Duodenal mucosa (tissue), 2 donors: ENCODE measurements around the gene ACBD3.
A peak's percentile ranks its signal among the peaks of the same experiment; 100 is the strongest.

Experiments used
- H3K27ac ChIP-seq: one replicate; pipeline ENCODE4 v1.7.0; 2013; ENCODE audit warnings: low read depth, low read length
- H3K27me3 ChIP-seq, 2 donors: one replicate each; pipeline ENCODE4 v1.7.0; 2013; ENCODE audit warnings: low read length in 2 of 2, control low read depth in 1 of 2; ENCODE audit not compliant: insufficient read depth in 2 of 2, control insufficient read depth in 1 of 2
- H3K36me3 ChIP-seq, 2 donors: one replicate each; pipeline ENCODE4 v1.7.0; 2013; ENCODE audit warnings: low read length in 2 of 2, control low read depth in 1 of 2; ENCODE audit not compliant: insufficient read depth in 2 of 2, control insufficient read depth in 1 of 2
- H3K4me1 ChIP-seq, 2 donors: one replicate each; pipeline ENCODE4 v1.7.0; 2013; ENCODE audit warnings: low read length in 2 of 2, control low read depth in 1 of 2; ENCODE audit not compliant: insufficient read depth in 2 of 2, control insufficient read depth in 1 of 2
- H3K4me3 ChIP-seq, 2 donors: one replicate each; pipeline ENCODE4 v1.7.0; 2013; ENCODE audit warnings: low read length in 2 of 2, low read depth in 1 of 2
- H3K9ac ChIP-seq, 2 donors: one replicate each; pipeline ENCODE4 v1.7.0; 2013; ENCODE audit warnings: low read length in 2 of 2, low read depth in 1 of 2
- H3K9me3 ChIP-seq, 2 donors: one replicate each; pipeline ENCODE4 v1.7.0; 2013; ENCODE audit warnings: low read length in 2 of 2, control low read depth in 1 of 2; ENCODE audit not compliant: control insufficient read depth in 1 of 2

ACBD3 gene

DNA sequence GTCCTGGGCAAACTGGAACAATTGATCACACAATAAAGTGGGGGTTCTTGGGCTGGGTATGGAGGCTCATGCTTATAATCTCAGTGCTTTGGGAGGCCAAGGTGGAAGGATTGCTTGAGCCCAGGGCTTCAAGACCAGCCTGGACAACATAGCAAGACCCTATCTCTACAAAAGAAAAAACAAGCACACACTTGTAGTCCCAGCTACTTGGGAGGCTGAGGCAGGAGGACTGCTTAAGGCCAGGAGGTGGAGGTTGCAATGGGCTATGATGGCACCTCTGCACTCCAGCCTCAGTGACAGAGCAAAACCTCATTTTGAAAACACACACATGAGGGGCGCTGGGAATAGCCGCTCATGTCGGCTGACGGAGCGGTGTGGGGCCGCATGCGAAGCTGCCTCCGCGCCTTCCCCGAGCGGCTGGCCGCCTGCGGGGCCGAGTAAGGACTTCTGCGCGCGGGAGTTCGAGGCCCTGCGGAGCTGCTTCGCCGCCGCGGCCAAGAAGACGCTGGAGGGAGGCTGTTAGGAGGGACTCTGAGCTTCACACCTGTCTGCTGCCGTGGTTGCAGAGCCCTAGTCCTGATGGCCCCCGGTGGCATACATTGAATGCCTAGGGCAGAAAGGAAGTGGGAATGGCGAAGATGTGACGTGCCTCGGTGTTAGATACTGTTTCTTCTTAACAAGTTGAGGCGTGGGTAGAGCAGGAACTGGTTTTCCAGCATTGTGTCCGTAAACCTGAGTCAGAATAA, 59.5 kb downstream of the ACBD3 start:
- Histone ChIP-seq H3K27me3 (no peaks in the 10 kb centered on the region), H3K9me3 (no peaks in the 10 kb centered on the region), H3K36me3 (no peaks in the 10 kb centered on the region), H3K9ac (peak overlapping the region; percentile 38 to 41), H3K27ac (peak overlapping the region; percentile 78), H3K4me3 (peak overlapping the region; percentile 36 to 41), H3K4me1 (peaks cover 44 to 48% of the 10 kb centered on the region in 2 donors)

DNA sequence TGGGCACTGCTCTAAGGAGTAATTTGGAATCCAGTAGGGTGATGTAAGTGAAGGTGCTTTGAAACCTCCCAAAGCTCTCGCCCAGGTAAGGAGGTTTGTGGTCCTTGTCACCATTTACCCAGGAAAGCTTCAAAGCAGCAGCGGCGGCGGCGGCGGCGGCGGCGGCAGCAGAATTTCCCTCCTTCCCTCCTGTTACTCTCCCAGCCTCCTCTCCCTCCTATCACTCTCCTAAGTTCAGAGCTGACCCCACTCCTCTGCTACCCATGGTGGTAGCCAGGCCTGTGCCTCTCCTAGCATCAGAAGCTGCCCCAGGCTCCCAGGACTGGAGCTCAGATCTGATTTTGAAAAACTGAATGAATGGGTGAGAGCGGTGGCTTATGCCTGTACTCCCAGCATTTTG, 60.7 kb downstream of the ACBD3 start:
- Histone ChIP-seq H3K9ac (no peak overlapping the region), H3K4me1 (peaks cover 48 to 49% of the 10 kb centered on the region in 2 donors), H3K9me3 (no peaks in the 10 kb centered on the region), H3K27me3 (no peaks in the 10 kb centered on the region), H3K4me3 (no peak overlapping the region), H3K27ac (no peak overlapping the region), H3K36me3 (no peaks in the 10 kb centered on the region)

DNA sequence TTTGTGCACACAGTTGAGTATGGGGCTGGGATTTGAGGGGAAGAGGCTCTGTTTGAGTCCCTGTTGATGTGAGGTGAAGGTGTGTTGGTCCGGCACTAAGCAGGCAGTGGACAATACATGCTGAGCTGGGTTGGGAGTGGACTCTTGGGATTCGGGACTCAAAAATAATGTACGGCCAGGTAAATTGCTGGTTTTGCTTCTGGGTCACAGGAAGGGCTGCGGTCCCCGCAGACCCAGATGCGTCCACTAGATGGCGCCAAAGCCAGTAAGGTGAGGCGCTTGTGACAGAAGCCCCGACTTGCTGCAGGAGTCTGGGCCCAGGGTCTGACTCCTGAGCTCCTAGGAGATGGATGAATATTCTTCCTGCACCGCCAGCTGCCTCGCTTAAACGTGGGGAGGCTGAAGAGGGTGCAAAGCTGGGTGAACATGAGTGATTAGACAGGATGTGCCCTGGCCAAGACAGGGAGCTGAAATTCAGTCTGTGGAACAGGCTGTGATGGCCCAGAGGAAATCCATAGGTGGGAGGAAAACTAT, 61.4 kb downstream of the ACBD3 start:
- H3K4me3 ChIP-seq, result peak overlapping the region; percentile 25 to 48
- no peak overlapping the region for H3K27ac ChIP-seq
- no peaks in the 10 kb centered on the region for H3K36me3 ChIP-seq
- no peaks in the 10 kb centered on the region for H3K9me3 ChIP-seq
- H3K4me1 ChIP-seq, result peaks cover 48 to 49% of the 10 kb centered on the region in 2 donors
- no peaks in the 10 kb centered on the region for H3K27me3 ChIP-seq
- H3K9ac ChIP-seq, result peak overlapping the region; percentile 13 to 53

DNA sequence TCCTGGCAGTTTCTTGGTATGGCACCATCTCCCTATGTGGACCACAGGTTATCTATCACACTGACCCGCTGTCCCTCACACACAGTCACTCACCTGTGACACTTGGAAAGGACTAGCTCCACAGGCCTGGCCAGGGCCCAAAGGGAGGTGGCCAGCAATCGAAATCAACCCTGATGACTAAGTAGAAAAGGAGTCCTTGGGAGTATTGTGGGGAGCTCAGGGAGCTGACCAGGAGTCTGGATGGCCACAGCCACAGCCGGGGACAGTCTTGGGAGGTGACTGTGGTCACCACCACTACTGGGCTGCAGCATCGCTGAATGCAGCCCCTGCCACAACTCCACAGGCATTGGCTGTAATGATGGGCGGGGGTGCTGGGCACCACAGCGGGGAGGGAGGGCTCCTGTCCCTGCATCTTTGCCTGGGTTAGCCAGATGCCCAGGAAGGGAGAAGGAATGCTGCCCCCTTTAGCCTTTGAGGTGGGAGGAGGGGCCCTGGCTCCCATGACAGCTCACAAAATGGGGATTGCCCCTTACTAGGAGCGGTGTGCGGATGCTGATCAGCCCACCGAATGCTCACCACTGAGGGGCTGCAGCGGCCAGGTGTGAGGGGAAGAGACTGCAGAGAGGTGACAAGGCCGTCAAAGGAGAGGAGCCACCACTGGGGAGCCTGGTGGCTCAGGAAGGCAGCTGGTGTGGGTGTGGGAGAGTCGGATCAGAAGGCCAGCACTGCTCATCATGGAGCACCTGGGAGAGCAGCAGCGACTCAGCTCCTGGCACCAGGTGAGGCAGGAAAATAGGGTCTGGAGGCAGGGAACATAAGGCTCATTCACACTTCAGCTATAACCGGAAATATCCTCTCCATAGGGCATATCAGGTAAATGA, 62.7 kb downstream of the ACBD3 start:
- Histone ChIP-seq H3K4me3 (peak overlapping the region in 1 of 2 donors; percentile 13), H3K9ac (peak overlapping the region; percentile 47 to 65), H3K9me3 (no peaks in the 10 kb centered on the region), H3K27ac (peak overlapping the region; percentile 80), H3K36me3 (no peaks in the 10 kb centered on the region), H3K27me3 (no peaks in the 10 kb centered on the region), H3K4me1 (peaks cover 47 to 48% of the 10 kb centered on the region in 2 donors)

DNA sequence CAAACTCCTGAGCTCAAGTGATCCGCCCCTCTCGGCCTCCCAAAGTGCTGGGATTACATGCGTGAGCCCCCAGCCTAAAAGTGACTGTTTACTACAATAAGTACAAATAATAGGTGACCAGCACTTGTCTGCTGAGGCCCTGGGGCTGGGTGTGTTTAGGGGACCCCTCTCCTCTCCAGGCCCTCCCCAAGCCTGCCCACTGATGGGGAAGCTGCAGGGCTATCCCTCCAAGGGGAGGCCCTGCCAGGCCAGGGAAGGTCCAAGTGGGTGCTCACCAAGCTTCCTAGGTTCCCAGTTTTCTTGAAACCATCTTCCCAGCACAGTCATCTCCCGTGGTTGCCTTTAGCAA, 63.4 kb downstream of the ACBD3 start:
- no peaks in the 10 kb centered on the region for H3K27me3 ChIP-seq
- no peaks in the 10 kb centered on the region for H3K36me3 ChIP-seq
- H3K4me1 ChIP-seq, result peaks cover 40 to 41% of the 10 kb centered on the region in 2 donors
- peak overlapping the region; percentile 80 for H3K27ac ChIP-seq
- no peaks in the 10 kb centered on the region for H3K9me3 ChIP-seq
- H3K9ac ChIP-seq, result peak overlapping the region in 1 of 2 donors; percentile 65
- peak overlapping the region in 1 of 2 donors; percentile 13 for H3K4me3 ChIP-seq

DNA sequence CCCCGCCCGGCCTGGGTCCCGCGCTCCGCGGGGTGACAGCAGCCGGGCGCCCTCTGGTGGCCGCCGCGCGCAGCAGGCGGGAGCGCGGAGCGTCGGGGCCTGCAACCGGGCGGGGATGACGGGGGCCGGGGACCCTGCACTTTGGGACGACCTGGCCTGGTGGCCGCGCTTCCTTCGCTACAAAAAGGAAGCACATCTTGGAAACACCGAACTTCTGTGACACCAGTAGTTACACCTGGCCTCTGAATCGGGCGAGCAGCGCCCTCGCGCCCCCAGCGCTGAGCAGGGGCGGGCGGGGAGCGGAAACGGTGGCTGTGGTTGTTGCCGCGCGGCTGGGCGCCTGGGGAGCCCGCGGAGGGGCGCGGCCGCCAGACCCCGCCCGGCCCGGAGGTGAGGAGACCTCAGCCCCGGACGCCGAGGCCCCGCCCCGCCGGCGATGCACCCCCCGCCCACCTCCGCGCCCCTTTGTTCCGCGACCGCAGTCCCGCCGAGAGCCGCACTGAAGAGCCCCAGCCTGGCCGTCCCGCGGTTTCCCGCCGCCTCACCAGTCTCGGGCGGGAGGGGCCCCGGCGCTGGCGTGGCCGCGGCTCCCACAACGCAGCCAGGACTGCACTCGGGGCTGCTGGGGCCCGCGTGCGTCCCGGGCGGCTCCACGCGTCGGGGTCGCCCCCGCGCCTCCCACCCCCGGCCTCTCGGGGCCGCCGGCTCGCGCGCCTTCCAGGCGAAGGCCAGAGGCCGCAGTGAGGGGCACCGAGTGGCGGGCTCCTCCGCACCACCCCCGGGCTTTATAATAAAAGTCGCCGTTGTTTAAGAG, 64.7 kb downstream of the ACBD3 start:
- Histone ChIP-seq H3K36me3 (no peaks in the 10 kb centered on the region), H3K27me3 (no peaks in the 10 kb centered on the region), H3K9ac (peak overlapping the region; percentile 65 to 76), H3K4me1 (peaks cover 31 to 34% of the 10 kb centered on the region in 2 donors), H3K4me3 (peak overlapping the region; percentile 73 to 75), H3K27ac (peak overlapping the region; percentile 90), H3K9me3 (no peaks in the 10 kb centered on the region)

DNA sequence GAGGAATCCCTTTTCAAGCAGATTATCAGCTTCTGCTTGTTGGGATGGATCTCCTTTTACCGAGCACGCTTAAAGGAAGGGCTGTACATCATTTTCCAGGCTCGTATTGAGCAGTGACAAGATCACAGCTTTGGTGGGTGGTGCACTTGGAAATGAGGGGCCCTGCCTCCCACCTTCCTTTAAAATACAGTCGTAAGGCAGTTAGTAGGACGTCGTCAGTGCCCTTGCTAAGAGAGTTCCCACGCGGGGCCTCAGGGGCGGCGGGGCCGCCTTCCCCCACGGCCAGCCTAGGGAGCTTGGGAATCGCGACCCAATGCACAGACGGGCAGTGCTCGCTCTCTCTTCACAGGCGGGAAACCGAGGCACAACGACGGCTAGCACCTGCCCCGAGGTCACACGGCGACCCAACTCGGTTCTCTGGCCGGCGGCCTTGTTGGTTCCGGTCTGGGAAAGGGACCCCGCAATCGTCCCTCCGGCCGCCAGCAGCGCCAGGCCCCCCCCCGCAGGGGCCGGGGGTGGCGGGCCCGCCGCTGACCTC, 65.4 kb downstream of the ACBD3 start:
- peak overlapping the region; percentile 30 to 47 for H3K9ac ChIP-seq
- H3K27me3 ChIP-seq, result no peaks in the 10 kb centered on the region
- H3K4me3 ChIP-seq, result peak overlapping the region; percentile 73 to 75
- no peak overlapping the region for H3K27ac ChIP-seq
- no peaks in the 10 kb centered on the region for H3K9me3 ChIP-seq
- H3K36me3 ChIP-seq, result no peaks in the 10 kb centered on the region
- H3K4me1 ChIP-seq, result peaks cover 31 to 33% of the 10 kb centered on the region in 2 donors

DNA sequence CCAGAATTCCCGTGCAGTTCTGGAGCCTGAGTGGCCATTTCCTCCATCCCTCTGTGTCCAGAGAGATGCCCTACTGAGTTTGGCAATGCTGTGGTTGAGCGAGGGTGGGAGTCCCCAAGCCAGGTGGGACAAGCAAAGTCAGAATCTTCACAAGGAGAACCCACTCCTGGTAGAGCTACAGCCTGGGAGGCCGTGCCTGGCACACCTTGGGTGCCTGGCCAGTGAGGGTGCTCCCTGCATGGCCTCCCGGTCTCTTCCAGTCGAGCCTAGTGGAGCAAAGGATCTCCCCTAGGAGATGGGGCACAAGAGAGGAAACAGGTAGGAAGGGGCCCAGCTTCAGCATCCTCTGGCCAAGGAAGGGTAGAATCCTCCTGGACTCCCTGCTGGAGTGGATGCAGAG, 66.1 kb downstream of the ACBD3 start:
- Histone ChIP-seq H3K4me3 (no peak overlapping the region), H3K27me3 (no peaks in the 10 kb centered on the region), H3K9me3 (no peaks in the 10 kb centered on the region), H3K4me1 (peaks cover 27 to 32% of the 10 kb centered on the region in 2 donors), H3K9ac (no peak overlapping the region), H3K36me3 (no peaks in the 10 kb centered on the region), H3K27ac (no peak overlapping the region)

DNA sequence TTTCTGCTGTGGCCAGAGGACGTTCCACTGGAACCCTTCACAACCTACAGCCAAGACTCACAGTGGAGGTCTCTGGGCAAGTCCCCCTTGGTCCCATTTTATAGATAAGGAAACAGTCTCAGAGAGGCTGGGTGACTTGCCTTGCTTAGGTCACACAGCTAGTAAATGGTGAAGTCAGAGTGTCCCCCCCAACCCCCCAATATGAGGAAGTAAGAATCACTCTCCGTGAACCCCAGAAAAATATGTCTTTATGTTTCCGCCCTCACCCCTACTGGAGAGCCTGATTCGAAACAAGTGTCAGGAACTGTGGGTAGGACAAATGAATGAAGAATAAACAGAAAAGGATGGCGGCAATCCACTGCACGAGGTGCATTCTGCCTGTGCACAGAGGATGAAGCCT, 67.4 kb downstream of the ACBD3 start:
- no peak overlapping the region for H3K27ac ChIP-seq
- no peak overlapping the region for H3K4me3 ChIP-seq
- H3K9me3 ChIP-seq, result no peaks in the 10 kb centered on the region
- no peak overlapping the region for H3K9ac ChIP-seq
- H3K4me1 ChIP-seq, result peaks cover 15 to 22% of the 10 kb centered on the region in 2 donors
- no peaks in the 10 kb centered on the region for H3K27me3 ChIP-seq
- H3K36me3 ChIP-seq, result no peaks in the 10 kb centered on the region
